SK-N-SH (cell line): Measurements from ENCODE around the gene FAM89B.

ENCODE experiments used
- CTCF ChIP-seq: fragments of 200-600 bp; sonication (generic); IDR thresholded peaks from 2 replicates; pipeline ENCODE4 v1.6.1; 2017; ENCODE audit warnings: antibody characterized with exemption, mild to moderate bottlenecking, moderate library complexity
- IRF3 ChIP-seq: fragments of 150-350 bp; IDR thresholded peaks from 2 replicates; pipeline ENCODE4 v1.6.1; 2016; ENCODE audit warnings: mild to moderate bottlenecking, low read depth, low read length
- JUND ChIP-seq: IDR thresholded peaks from 2 replicates; pipeline ENCODE4 v1.4.0; 2012
- MXI1 ChIP-seq: IDR thresholded peaks from 2 replicates; pipeline ENCODE4 v1.6.1; 2012; ENCODE audit warnings: mild to moderate bottlenecking, low read depth, low read length, improper control_type of control experiment
- POLR2AphosphoS5 ChIP-seq: IDR thresholded peaks from 2 replicates; pipeline ENCODE4 v1.6.1; 2012; ENCODE audit warnings: low read depth, low read length
- RFX5 ChIP-seq: IDR thresholded peaks from 2 replicates; pipeline ENCODE4 v1.6.1; 2012; ENCODE audit warnings: mild to moderate bottlenecking, improper control_type of control experiment, low read length
- RXRA ChIP-seq: IDR thresholded peaks from 2 replicates; pipeline ENCODE4 v1.4.0; 2012; ENCODE audit warnings: low read depth, mild to moderate bottlenecking, borderline replicate concordance
- TAF1 ChIP-seq: IDR thresholded peaks from 2 replicates; pipeline ENCODE4 v1.6.1; 2012; ENCODE audit warnings: low read depth, mild to moderate bottlenecking, low read length, moderate library complexity, borderline replicate concordance
- USF1 ChIP-seq: IDR thresholded peaks from 2 replicates; pipeline ENCODE4 v1.4.0; 2012; ENCODE audit warnings: low read depth, borderline replicate concordance
- YY1 ChIP-seq: IDR thresholded peaks from 2 replicates; pipeline ENCODE4 v1.4.0; 2012; ENCODE audit warnings: low read depth, mild to moderate bottlenecking
- TF ChIP-seq, protein P1 (sequence below): IDR thresholded peaks from 2 replicates; pipeline ENCODE4 v1.6.1; 2012; ENCODE audit warnings: mild to moderate bottlenecking, low read depth, low read length, moderate library complexity
- TF ChIP-seq, protein P2 (sequence below): IDR thresholded peaks from 2 replicates; pipeline ENCODE4 v1.4.0; 2012; ENCODE audit warnings: low read depth, borderline replicate concordance

- TF ChIP-seq CTCF, result no peak
- no peak for TF ChIP-seq TAF1
- no peak for TF ChIP-seq JUND
- TF ChIP-seq POLR2AphosphoS5, result no peak
- TF ChIP-seq IRF3, result no peak
- no peak for TF ChIP-seq RFX5
- no peak for TF ChIP-seq MXI1
- TF ChIP-seq, protein P1, sequence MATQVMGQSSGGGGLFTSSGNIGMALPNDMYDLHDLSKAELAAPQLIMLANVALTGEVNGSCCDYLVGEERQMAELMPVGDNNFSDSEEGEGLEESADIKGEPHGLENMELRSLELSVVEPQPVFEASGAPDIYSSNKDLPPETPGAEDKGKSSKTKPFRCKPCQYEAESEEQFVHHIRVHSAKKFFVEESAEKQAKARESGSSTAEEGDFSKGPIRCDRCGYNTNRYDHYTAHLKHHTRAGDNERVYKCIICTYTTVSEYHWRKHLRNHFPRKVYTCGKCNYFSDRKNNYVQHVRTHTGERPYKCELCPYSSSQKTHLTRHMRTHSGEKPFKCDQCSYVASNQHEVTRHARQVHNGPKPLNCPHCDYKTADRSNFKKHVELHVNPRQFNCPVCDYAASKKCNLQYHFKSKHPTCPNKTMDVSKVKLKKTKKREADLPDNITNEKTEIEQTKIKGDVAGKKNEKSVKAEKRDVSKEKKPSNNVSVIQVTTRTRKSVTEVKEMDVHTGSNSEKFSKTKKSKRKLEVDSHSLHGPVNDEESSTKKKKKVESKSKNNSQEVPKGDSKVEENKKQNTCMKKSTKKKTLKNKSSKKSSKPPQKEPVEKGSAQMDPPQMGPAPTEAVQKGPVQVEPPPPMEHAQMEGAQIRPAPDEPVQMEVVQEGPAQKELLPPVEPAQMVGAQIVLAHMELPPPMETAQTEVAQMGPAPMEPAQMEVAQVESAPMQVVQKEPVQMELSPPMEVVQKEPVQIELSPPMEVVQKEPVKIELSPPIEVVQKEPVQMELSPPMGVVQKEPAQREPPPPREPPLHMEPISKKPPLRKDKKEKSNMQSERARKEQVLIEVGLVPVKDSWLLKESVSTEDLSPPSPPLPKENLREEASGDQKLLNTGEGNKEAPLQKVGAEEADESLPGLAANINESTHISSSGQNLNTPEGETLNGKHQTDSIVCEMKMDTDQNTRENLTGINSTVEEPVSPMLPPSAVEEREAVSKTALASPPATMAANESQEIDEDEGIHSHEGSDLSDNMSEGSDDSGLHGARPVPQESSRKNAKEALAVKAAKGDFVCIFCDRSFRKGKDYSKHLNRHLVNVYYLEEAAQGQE, result no peak
- TF ChIP-seq USF1, result no peak
- TF ChIP-seq, protein P2, sequence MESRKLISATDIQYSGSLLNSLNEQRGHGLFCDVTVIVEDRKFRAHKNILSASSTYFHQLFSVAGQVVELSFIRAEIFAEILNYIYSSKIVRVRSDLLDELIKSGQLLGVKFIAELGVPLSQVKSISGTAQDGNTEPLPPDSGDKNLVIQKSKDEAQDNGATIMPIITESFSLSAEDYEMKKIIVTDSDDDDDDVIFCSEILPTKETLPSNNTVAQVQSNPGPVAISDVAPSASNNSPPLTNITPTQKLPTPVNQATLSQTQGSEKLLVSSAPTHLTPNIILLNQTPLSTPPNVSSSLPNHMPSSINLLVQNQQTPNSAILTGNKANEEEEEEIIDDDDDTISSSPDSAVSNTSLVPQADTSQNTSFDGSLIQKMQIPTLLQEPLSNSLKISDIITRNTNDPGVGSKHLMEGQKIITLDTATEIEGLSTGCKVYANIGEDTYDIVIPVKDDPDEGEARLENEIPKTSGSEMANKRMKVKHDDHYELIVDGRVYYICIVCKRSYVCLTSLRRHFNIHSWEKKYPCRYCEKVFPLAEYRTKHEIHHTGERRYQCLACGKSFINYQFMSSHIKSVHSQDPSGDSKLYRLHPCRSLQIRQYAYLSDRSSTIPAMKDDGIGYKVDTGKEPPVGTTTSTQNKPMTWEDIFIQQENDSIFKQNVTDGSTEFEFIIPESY, result no peak
- no peak for TF ChIP-seq YY1
- TF ChIP-seq RXRA, result no peak
These were observed 11.8 kb downstream of the FAM89B start for GRCh38 chr11:65584106-65584505.
